ENCODE measurements around the gene BMP8A.
"Not testable (repeated sequence)": the region's sequence is repeated elsewhere in the genome, so short reads cannot be mapped to it uniquely, and the experiment has no call there.

The BMP8A gene

DNA sequence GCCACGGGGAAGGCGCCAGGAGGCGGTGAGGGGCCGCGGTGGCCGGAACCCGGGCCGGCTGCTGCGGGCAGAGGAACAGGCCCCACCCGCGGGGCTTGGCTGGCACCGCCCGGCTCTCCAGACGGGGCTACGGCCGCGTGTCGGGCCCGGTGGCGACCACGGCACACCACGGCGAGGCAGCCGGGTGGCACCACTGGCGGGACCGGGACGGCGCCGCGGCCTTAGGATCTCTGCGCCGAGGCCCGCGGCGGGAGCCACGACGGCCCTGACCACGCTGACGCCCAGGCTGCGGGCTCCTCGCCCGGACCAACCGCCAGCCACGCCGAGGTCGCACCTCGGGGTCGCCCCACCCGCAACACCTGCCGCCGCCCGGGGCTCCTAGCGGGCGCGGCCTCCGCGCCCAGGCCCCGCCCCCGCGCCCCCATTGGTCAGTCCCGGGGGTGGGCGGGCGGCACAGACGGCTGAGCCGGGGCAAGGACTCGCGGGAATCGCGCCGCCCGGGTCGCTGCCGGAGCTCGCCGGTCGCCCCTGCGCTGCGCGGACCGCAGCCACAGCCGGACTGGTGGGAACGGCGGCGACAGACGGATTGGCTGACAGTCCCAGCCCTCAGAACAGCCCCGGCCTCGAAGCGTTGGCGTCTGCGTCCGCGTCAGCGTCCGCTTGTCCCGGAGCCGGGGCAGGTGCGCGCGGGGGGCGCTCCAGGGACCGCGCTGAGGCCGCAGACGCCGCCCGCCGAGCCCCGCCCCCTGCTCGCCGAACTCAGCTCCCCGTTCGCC is at the start of gene BMP8A:
TSS of gene BMP8A (plus strand) at position 491 of the 776 bp plus-strand sequence. CDS start 356 bp downstream, outside the sequence.
- DNase-seq = peak; percentile 59

DNA sequence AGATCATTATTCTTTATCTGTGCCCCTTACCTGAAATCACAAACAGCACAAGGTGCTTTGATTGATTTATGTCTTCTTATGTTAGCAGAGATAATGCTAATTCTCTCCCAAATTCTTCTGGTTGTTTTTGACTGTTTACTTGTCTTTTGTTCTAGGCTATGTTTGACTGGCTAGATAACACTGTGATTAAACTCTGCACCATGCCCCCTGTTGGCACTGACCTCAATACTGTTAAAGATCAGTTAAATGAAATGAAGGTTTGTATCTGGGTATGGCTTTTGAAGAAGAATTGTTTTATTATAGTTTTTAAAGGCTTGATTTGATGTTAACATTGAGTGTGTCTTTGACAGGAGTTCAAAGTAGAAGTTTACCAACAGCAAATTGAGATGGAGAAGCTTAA is 49.6 kb upstream of the BMP8A start:
- no peak for DNase-seq

GRCh38 chr1:39445573-39445972 is 45.9 kb upstream of the BMP8A start:
- DNase-seq = no peak

DNA sequence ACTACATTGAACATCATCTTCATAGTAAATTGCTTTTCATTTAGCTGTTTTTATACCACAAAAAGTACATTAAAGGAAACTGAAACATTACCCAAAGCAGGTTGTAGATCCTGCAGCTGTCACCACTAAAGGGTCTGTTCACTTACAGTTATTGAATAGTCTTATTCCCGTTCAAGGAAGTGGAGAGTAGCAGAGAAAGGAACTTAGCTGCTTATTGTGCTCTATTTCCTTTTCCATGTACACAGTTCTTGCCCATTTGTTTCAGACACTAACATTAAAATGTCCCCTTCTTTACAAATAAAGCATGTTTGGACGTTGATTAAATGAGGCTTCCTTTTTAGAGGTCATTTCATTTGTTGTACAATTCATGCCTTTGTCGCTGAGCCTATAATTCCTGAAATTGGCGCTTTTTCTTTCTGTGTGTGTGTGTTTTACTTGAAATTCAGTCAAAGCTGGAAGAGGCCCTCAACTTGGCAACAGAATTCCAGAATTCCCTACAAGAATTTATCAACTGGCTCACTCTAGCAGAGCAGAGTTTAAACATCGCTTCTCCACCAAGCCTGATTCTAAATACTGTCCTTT is 44.4 kb upstream of the BMP8A start:
- DNase-seq = no peak

- not testable (repeated sequence) for DNase-seq
Observed at GRCh38 chr1:39450041-39450440, 41.4 kb upstream of the BMP8A start.

DNA sequence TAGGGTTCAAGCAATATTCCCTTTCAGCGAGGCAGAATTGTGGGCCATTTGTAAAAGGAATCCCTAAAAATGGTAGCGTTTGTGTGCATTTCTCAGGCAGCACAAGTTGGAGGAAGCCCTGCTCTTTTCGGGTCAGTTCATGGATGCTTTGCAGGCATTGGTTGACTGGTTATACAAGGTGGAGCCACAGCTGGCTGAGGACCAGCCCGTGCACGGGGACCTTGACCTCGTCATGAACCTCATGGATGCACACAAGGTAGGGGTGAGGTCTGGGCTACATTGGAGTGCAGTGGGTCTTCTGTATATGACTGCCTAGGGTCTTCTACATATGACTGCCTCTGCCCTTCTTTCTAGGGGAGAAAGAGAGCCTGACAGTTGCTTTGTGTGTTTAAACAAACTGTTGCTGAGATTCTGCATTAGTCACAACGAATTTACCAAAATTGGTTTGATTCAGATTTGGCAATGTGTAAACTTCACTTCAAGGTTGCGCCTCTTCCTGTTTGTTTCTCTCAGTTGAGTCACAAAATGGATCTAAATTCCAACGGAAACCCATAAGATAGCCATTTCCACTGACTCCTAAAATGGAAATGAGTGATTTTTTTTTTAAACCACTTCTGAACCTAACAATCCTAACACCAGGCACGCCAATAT is 40.4 kb upstream of the BMP8A start:
- DNase-seq = no peak

DNA sequence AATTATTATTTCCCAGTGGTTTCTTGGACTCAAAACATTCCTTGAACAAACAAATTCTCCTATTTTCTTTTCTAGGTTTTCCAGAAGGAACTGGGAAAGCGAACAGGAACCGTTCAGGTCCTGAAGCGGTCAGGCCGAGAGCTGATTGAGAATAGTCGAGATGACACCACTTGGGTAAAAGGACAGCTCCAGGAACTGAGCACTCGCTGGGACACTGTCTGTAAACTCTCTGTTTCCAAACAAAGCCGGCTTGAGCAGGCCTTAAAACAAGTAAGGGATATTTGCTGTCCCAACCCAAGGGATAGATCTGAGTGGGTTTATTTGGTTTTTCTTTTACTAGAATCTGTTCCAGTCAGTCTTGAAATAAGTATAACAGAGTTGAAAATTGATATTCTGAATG is 39.4 kb upstream of the BMP8A start:
- DNase-seq = no peak

- no peak for DNase-seq
Observed at GRCh38 chr1:39452540-39452939, 38.9 kb upstream of the BMP8A start.

DNA sequence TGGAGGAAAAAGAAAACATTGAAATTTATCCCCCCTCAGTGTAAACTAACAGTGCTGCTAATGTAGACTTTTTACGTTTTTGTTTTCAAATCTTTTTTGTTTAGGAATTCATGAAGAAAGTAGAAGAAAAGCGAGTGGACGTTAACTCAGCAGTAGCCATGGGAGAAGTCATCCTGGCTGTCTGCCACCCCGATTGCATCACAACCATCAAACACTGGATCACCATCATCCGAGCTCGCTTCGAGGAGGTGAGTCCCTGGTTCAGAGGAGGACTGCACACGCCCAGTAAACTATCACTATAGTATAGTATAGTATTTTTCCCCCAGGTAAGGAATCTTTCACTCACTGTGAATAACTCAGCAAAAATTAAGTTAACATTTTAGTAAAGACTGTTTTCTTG is 37.8 kb upstream of the BMP8A start:
- no peak for DNase-seq

DNA sequence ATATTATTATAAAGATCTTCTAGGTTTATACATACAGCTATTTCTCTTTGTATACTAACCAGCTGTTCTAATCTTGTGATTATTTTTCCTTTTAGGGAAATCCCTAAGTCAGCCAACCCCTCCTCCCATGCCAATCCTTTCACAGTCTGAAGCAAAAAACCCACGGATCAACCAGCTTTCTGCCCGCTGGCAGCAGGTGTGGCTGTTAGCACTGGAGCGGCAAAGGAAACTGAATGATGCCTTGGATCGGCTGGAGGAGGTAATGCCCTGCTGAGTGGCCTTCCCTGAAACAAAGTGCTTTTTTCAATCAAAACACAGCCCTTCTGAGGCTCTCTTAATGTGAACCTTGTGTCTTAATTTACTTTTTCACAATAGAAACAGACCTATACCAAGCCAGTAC is 32.4 kb upstream of the BMP8A start:
- no peak for DNase-seq

DNA sequence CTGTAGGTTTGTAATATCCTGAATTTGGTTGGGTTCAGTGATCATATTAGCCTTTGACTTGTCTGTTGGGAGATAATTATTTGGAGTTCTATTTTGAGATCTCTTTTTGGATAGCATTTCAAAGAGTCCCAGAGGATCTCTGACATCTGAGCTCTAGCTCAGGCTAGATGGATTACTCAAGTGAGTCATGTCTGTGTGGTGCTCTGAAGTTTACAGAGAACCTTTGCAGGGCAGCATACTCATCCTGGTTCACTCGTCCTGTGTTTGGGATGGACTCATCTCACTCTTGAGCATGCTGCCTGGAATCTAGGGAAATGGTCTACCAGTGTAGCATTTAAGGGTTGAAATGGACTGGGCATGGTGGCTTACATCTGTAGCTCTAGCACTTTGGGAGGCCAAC is 29.4 kb upstream of the BMP8A start:
- no peak for DNase-seq

DNA sequence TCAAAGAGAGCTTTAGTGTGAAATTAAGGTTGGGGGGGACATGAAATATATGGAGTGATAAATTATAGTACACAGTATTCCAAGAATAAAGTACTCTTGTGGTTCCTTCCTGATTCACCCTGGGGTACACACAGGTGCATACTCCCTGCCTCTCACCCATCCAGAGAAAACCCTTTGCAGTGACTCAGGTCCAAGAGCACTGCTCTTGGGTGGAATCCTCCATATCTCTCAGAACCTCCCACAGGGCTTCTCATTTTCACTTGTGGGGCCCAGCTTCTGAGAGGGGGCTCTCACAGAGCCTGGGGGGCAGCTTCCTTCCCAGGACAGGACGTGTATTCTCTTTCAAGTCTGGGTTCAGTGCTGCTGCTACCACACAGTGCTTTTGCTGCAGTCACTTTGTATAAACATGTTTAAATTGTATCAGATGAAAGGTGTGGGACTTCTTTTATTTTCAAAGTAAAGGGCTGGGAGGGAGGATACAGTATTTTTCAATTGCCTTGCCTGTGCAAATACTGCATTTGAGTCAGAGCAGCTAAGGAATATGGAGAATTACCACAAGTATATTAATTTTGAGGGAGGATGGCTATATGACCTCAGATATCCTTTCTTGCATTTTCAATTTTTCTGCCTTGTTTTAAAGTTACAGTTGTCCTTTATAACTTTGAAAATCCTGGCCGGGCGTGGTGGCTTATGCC is 24.9 kb upstream of the BMP8A start:
- DNase-seq = no peak

GRCh38 chr1:39467108-39467720 is 24.2 kb upstream of the BMP8A start:
- DNase-seq = not testable (repeated sequence)

DNA sequence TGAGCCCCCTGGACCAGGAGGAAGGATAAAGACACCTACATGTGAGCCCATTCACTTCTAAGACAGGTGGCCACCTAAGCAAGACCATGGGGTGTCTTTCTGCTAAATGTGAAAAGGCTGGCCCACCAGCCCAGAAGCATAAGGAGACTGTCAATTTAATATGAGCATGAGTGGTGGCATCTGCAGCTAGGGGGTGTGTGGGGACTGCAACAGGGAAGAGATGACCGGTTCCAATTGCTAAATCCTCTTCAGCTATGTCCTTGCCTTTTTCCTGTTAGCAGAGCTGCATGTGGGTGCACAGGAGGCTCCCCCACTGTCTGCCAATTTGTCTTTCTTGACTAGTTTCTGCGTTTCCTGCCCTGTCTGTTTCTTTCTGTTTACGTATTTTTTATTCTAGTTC is 22.3 kb upstream of the BMP8A start:
- DNase-seq = no peak

GRCh38 chr1:39470040-39470439 is 21.4 kb upstream of the BMP8A start:
- no peak for DNase-seq

DNA sequence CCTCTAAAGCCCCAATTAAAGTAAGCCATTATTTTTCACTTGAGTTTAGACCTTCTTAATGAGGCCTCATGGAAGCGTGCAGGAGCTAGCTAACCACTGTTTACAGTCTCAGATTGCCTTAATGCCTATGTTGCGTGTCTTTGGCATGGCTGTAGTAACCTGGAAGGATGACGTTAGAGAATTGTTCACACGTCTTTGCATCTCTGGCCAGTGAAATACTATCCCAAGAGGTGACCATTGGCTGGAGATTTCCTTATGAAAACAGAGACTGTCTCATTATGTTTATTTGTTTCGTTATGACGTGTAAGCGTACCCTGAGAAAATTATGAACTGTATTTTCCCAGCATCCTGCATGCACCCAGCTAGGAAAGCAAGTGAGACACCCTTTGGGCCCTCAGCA is 18.6 kb upstream of the BMP8A start:
- DNase-seq = no peak

GRCh38 chr1:39473324-39473723 is 18.1 kb upstream of the BMP8A start:
- DNase-seq = no peak

- no peak for DNase-seq
Observed at GRCh38 chr1:39474810-39475209, 16.6 kb upstream of the BMP8A start.

DNA sequence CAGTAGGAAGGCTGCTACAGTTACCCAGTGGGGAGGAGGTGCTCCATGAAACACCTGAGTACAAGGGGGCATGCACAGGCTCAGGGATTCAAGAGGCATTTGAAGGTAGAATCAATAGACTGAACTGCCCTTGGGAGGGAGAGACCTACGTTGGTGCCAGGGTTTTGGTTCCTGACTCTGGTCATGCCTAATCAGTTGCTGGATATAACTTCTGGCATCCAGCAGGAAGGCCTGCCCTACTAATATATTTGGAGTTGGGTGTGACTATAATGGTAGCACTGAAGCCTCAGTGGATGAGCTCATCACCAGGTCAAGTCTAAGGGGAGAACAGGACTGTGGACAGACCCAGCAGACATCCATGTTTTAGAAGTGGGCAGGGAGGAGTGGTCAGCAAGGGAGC is 15.9 kb upstream of the BMP8A start:
- DNase-seq = not testable (repeated sequence)

GRCh38 chr1:39478126-39478915 is 13.1 kb upstream of the BMP8A start:
- no peak for DNase-seq

DNA sequence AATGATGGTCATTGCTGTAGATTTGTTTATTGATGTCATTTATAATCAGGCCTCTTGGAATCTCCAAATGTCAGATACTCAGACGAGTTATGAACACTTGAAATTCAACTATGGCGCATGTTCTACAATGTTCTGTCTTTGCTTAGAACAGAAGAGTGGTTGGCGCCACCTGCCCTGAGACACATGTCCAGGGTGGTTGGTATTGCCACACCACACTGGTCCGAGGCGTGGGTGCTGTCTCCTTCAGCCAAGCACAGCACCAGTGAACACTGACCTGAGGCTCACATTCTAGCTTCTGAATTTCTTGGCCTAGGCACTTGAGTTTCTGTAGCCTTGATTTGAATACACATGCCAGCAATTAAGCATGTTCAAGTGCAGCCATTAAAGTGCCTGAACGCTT is 10.1 kb upstream of the BMP8A start:
- no peak for DNase-seq

- no peak for DNase-seq
Observed at GRCh38 chr1:39483276-39483675, 8.2 kb upstream of the BMP8A start.
